HG02973 (cell line): ENCODE measurements around the gene MEIOSIN.

Experiments used
- ATAC-seq: cut with Tn5 transposase; IDR thresholded peaks from one replicate; pipeline ENCODE4 v1.9.1; 2021; ENCODE audit warnings: moderate library complexity; ENCODE audit not compliant: unreplicated experiment

The MEIOSIN gene

DNA sequence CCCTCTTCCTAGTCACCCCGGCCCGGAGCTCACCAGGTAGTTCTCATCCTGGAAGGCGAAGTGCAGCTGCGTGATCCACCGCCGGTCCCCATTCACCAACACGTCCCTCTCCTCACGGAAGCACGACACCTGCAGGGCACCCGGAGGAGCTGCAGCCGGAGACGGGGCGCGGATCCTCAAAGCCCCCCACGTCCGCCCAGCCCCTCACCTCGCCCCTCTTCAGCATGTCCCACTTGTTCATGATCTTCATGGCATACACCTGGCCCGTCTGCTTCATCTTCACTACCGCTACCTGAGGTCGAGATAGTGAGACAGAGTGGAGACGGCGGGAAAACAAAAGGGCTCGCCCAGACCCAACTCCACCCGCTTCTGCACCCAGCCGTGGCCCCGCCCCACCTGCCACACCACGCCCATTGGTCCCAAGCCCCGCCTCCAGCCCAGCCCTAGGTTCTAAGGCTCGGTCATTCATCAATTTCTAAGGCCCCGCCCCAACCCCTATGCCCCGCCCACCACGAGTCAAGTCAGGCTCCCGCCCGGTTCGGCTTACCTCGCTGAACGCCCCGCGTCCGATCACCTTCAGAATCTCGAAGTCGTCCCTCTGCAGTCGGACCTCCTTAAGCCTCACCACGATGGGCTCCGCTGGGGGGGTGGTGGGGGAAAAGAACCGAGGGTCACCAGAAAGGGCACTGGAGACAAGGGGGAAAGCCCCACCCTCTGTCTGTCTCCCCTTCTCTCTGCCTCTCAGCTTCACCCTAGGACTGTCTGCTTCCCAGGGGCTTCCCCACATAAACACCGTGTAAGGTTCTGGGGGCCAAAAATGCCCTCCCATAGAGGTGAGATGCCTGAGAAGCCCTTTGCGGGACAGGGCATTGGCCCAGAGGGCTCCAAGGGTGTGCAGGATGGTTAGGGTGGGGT, 46.2 kb downstream of the MEIOSIN start:
- peak; percentile 64 for ATAC-seq

DNA sequence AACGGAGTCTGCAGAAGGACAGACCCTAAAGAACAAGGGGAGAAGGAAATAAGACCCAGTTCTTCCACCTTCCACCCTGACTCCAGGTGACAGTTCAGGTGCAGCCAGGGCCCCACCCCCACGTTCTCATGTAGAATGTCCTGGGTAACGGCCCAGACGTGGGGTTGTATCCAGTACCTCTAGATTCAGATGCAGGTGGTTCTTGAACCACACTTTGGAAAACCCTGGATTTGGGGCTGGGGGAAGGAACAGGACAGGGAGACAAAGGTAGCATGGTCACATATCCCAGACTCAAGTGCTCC, 46.9 kb downstream of the MEIOSIN start:
- no peak for ATAC-seq

DNA sequence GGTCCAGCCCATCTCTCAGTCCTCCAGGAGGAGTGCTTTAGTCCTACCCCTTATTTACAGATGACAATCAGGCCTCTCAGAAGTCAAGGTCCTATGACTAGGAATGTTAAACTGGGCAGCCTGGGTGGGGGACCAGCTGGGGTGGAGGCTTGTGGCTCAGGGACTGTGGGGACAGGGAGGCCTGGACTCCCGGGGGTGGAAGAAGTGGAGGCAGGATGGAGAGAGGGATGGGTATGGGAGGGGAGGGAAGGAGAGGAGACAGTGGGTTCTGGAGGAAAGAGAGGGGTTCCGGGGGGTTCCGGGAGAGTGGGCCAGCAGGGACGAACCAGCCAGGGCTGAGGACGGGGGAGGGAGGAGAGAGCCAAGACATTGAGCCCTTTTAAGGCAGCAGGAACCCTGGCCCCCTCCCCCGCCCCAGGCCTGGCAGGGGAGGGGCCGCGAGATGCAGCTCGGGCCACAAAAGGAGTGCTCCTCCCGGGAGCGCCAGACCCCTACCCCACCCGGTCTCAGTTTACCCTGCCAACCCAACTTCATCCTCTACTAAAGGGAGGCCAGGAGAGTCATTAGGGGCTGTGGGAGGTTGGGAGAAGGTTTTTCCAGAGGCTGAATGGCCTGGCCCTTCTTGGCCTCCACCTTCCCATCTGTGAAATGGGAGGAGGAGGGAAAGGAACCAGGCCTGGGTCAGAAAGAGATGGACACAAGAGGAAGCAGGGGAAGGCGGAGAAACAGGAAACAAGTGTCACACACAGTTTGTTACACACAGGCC, 47.4 kb downstream of the MEIOSIN start:
- no peak for ATAC-seq

DNA sequence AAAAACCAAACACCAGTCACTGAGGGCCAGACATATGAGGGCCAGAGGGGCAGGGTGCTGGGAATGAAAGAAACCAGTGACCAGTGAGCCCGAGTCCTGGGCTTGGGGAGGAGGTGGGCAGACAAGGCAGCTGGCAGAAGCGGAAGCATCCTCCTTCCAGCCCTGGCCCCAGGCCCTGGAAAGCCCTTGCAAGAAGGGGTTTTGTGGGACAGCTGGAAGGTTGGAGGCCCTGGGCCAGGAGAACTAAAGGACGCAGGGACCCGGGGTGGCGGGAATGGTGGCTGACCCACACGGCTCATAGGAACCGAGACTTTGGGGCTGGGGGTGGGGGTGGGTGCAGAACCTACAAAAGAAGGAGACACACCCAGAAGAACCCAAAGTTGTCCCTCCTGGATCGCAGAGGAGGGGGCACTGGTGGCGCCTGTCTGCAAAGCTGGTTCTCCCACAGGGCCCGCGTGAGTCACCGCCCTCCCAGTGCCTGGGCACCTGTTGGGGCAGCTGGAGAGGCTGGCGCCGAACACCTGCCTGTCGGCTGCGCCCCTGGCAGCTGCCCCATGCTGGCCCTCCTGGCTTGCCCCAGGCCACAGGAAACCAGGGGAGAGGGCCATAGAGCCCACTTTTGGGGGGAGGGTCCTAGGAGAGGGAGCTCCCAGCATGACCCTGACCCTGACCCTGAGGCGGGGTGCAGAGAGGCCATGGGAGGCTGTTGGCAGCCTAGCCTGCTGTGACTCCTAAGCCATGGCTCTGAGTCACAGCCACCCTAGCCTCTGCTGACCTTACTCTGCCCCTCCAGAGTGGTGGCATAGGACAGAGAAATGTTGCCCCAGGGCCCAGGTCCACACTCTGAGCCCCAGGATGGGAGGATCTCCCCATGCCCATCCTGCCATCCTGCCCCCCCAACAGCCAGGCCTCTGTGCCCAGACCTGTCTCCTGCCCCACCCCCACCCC, 48.2 kb downstream of the MEIOSIN start:
- ATAC-seq = no peak

DNA sequence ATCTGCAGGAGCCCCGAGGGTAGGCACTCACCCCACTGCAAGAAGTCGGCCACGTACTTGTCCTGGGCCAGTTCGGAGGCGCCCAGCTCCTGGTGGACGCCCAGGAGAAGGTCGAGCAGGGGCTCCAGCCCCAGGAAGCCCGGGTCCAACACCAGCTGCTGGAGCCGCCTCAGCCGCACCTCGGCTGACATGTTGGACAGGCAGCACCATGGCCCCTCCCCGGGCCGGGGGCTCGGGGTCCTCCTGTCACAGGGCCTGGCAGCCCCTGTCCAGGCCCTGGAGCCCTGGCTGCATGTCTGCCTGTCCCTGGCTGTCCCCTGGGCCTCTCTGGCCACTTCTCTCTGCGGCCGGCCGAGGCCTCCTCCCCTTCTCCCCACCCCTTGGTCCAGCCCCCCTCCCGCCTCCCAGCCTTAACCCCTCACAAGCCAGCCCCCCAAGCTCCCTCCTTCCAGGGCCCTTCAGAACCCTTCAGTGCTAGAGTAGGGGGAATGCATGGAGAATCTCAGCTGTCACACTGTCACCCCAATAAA, 49.0 kb downstream of the MEIOSIN start, which contains the start of gene DMPK:
Gene DMPK (minus strand): TSS at position 329 of the 530 bp plus-strand sequence. CDS start 138 bp downstream, at position 191.
- no peak for ATAC-seq

DNA sequence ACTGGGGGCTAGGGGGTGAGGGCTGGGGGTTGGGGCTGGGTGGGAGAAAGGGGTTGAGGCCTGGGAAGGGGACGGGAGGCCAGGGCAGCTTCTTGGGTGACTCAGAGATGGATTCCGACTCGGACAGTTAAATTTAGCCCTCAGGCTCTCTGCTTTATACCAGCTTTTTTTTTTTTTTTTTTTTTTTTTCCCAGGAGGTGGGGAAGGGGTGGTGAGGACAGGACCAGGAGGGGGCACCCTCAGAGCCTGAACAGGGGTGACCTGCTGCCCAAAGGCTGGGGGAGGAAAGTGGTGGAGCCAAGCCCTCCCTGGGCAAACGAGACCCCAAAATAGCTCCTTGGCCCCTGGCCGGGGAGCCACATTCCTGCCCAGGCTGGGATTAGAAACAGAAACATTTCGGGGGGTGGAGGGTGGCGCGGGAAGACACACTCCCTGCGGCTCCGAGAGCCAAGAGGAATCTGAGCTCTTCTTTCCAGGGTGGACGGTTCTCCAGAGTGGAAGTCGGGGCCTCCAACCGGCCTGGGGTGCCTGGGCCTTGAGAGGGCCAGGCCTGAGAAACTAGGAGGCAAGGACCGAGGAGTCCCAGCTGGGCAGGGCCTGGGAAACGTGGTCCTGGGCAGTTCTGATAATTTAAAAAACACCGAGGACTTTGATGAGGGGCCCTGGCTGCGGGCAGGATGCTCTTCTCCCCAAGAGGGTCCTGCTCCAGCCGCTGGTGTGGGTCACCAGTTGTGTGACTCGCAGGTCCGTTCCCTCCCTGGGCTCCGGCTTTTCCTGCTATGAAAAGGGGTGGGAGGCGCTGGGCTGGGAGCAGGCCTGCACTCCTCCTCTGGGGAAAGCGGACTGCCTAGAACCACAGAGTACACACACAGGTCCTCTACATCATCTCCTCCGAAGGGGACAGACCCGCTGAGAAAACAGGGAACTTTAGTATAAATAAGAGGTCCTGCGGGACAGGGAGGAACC, 49.9 kb downstream of the MEIOSIN start:
- ATAC-seq = no peak

DNA sequence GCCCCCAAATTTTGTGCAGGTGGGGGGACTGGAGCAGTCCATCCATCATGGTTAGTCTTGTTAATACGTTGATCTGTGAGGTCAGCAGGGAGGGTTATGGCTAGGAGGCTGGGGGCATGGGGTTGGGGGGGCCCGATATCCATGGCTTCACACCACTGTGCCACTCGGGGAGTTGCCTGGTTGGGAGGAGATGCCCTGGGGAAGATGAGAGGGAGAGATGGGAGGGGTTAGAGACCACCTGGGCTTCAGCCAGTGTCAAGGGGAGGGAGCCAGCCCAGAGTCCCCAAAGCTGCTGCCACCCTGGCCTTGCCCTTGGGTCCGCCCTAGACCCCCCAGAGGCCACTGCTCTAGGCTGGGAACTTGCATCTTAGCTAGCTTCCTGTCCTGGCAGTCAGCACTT, 50.9 kb downstream of the MEIOSIN start:
- no peak for ATAC-seq

DNA sequence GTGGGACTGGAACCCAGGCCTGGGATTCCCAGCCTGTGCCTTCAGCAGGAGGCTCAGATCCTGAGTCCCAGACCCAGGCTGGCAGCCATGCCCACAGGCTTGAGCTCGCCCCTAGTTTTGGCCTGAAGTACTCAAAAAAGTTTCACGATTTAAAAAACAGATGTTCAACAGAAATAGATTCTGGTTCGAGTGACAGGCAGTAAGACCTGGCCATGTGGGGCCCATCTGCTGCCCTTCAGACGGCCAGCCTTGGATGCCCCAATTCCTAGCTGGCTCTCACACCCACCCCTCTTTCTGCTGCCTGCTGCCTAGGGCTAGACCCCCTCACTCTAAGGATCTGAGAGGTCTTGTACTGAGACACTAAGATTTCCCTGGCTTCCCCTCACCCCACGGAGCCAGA, 51.9 kb downstream of the MEIOSIN start:
- ATAC-seq = no peak

DNA sequence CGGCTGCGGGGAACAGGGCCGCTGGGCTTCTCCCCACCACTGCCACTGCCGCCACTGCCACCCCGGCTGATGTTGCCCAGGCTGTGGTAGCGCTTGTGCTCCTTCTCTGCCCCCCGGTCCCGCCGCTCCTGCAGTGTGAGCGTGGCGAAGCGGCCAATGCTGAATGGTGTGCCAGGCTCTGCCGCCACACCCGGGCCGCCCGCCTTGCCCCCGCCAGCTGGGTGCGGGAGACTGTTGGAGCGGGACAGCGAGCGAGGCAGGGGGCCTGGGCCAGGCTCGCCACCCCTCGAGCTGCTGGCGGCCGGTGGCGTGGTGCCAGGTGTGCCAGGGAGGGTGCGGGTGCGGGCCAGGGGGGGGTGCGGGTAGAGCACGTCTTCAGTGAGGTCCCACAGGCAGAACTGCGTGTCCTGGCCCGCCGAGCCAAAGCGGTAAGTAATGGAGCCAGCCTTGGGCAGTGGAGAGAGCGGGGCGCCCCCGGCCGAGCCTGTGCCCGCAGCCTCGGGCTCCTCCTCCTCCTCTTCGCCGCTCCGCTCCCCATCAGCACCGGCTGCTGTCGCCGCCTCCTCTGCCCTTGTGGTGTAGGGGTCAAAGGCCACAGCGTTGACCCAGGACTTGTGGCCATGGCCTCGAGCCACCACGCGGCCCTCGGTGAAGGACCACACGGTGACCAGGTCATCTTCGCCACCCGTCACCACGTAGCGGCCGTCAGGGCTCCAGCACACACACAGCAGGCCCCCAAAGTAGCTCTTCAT, 52.7 kb downstream of the MEIOSIN start:
- no peak for ATAC-seq

DNA sequence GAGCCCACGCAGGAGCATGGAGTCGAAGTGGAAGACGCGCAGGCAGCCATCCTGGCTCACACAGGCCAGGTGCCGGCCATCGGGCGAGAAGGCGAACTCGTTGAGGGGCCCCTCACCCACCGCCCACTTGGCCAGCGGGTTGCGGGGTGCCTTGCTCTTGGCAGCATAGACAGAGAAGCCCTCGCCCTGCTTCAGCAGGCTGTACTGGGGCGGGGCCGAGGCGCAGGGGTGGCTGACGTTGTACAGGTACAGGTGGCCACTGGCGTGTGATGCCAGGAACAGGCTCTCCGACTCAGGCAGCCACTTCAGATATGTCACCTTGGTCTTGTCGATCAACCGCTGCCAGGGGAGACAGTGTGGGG, 53.3 kb downstream of the MEIOSIN start:
- no peak for ATAC-seq

DNA sequence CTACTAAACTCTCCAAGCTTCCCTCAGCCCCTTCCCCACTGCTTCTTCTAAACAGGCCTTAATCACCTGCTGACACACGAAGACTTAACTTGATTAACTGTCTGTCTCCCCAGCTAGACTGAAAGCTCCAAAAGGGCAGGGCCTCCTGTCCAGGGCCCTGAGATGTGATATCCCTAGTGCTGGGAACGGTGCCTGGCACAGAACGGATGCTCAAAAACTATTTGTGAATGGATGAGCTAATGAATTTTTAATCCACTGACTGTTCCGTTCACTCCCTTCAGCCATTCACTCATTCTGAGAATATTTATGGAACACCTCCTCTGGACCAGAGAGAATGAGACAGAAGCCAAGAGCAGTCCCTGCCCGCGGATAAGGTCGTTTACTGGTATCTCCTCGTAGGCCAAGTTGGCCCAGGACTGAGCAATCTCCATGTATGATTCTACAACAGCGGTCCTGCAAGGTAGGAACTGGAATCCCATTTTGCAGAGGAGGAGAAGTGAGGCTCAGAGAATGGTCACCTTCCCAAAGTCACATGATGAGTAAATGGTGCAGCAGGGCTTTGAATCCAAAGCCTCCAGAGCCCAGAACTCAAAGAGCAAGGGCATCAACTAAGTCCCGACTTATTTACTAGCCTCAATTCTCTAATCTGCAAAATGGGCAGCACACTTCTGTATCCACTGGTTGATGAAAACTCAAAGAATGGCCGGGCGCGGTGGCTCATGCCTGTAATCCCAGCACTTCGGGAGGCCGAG, 56.0 kb downstream of the MEIOSIN start:
- no peak for ATAC-seq

DNA sequence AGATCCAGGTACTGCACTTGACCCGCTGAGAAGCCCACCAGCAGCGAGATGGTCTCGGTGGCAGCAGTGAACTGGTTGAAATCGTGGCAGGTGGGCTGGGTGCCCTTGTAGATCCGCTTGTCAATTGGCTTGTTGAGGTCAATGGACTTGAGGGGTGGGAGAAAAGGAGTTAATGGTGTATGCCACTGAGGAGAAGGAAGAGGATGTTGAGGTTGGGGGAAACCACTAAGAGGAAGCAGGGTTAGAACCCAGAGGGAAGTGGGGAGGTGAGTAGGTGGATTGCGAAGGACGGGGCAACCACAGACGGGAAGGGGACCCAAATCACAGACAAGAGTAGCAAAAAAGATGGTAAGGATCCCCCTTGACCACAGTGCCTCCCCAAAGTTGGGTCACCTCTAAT, 57.7 kb downstream of the MEIOSIN start:
- ATAC-seq = no peak

DNA sequence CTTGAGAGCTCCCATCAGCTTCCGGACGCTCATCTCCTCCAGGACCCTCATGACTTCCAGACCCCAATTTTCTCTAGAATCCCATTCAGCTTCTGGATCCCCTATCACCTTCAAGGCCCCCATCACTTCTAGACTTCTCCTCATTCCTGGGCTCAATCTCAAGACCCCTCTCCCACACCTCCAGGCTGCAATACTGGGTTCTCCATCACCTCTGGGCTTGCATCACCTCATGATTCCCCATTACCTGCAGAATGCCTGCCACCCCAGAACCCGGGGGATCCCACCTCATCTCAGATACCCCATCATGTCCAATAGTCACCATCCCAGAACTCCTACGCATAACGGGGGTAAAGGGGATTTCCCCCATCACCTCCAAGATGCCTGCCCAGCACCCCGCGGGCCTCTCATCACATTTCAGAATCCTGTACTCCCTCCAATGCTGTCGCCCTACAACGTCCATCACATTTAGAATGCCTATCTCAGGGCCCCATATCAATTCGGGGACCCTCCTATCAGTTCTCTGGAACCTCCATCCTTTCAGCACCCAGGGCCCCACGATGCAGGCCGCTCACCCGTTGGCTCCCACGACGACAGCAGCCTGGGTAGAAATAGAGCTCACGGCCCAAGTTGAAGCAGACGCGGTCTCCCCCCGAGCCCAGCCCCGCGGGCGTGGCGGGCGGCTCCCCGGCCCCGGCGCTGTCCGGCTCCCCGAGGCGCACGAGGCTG, 58.7 kb downstream of the MEIOSIN start:
- no peak for ATAC-seq

DNA sequence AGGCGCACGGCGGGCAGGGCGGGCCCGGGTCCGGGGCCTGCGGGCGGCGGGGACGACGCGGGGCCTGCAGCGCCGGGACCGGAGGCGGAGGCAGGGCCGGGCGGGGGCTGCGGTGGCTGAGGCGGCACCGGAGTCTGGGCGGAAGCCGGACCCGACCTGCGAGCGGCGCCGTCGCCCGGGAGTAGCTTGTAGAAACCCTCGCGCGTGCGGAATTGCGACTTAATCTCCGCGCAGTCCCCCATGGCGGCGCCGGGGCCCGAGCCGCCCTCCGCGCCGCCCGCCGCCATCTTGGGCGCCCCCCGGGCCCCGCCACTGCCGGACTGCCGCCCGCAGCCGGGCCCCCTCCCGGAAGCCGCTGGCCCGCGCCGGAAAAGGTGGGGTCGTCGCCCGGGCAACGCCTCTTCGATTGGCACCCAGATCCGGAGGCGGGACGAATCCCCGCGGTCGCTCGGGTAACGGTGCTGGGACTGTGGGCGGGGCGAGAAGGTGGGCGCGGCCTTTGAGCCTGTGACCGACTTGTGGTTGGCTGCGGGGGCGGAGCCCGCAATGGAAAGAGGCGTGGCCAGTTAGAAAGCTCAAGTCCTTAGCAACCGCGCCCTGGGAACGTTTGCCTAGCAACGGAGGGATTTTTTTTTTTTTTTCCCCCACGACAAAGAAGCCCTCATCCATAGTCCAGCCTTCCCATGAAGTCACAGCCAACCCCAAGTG, 59.4 kb downstream of the MEIOSIN start, which contains the start of gene DMWD:
Gene DMWD (minus strand): TSS at position 376 of the 708 bp plus-strand sequence. CDS start 89 bp downstream, at position 287.
- peak; percentile 87 for ATAC-seq

DNA sequence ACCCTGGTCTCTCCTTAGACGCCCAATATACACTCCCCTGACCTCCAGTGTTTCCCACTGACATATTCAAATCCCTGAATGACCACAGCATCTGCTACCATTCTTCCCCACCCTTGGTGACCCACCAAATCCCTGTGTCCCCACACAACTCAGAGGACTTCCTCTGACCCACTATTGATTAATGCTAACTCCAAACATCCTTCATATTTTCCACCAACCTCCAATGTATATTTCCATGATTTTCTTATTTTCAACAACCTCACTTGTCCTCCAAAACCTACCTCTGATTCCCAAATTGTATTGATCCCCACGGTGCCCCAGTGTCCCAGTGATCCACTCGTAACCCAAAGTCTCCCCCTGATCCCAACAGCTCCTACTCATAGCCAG, 59.9 kb downstream of the MEIOSIN start:
- no peak for ATAC-seq

DNA sequence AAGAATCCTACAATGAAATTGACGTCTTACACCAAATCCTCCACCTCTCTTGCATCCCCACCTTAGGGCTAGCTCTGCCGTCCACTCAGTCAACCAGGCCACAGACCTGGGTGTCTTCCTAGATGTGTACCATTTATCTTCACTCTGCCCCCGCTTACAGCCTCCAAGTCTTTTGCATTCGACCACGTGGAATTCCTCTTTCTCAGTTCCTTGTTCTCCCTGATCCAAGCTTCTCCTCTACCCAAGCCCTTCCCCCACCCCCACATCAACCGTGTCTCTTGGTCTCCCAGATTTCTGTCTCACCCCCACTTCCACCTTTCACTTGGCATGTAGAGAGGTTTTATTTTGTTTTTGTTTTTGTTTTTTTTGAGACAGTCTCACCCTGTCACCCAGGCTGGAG, 60.6 kb downstream of the MEIOSIN start:
- ATAC-seq = no peak

DNA sequence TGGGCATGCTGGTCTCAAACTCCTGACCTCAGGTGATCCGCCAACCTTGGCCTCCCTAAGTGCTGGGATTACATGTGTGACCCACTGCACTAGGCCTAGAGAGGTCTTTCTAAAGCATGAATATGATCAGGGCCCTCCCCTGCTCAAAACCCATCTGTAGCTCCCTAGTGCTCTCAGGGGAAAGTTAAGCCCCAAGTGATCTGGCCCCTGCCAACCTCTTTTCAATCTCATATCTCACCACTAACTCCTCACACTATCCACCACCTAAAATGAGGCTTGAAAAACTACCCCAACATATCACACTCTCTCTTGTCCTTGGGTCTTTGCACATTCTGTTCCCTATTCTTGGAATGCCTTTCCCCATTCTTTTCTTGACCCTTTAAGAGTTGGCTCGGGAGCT, 61.4 kb downstream of the MEIOSIN start:
- ATAC-seq = no peak
